Activated T-cell treated with anti-CD3 and anti-CD28 coated beads for 24 hours (primary cell): ENCODE results near the gene EIF4E3.

Experiments used
- DNase-seq: peaks from one replicate; pipeline ENCODE4 v3.0.0-alpha.2; 2020; ENCODE audit warnings: low read depth

Gene EIF4E3

DNA sequence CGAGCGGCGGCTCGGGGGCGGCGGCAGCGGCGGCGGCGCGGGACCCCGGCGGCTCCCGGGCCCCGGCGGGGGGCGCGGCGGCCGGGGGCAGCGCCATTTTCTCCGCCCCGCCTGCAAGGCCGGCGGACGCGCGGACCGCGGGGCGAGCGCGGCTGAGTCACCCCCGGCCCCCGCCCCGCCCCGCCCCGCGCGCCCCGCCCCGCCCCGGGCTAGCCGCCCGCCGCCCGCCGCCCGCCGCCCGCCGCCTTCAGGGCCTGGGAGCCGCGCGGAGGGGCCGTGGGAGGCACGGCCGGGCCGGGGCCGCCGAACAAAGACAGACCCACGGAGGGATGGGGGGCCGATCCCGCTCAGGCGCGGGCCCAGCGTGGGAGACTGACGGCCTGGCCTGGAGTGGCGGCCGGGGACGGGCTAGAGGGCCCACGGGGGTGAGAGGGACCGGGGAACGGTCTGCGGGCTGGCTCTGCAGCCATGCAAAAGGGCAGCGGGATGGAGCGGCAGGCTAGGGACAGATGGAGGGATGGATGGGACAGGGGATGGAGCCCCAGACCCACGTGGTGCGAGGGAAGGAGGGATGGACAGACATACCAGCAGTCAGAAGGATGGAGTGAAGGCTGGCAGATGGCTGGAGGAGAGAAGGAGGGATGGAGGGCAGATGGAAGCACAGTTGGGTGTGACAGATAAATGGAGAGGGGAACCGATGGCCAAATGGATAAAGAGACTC is at the start of gene EIF4E3:
Gene EIF4E3 (minus strand): TSS at position 132 of the 721 bp plus-strand sequence. CDS start 35 bp downstream, at position 97.
- no peak for DNase-seq

DNA sequence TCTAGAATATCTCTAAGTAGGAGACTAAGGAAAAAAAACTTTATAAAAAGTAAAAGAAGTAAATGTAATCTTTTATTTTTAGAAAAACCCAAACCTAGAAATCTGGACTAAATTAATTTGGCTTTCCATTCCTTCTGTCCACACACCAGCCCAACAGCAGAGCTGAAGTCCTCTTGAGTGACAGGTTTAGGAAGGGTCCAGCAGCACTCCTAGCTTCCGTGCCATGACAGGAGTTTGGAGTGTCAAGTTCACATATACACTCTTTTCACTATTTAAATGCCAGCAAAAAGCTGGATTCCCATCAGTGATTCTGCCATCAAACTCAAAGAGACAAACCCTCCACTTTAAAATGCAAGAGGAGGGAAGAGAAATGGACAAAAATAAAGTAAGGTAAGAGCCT is 46.7 kb upstream of the EIF4E3 start:
- no peak for DNase-seq

DNA sequence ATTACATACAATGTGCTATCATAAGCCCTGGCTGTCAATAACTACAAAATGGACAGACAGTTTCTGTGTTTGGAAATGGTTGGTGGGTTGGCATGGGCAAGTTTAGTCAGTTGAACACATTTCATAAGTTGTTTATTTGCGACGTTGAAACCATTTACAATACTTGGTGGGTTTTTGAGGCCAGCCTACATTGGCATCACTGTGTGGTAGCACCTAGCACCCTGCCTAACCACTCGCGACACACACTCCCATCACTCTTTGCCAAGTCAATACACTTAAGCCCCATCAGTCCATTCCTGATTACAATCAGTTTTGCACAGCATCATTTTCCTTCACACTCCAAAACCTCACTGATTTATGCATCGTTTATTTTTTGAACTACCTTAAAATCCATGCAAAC is 45.9 kb upstream of the EIF4E3 start:
- no peak for DNase-seq

DNA sequence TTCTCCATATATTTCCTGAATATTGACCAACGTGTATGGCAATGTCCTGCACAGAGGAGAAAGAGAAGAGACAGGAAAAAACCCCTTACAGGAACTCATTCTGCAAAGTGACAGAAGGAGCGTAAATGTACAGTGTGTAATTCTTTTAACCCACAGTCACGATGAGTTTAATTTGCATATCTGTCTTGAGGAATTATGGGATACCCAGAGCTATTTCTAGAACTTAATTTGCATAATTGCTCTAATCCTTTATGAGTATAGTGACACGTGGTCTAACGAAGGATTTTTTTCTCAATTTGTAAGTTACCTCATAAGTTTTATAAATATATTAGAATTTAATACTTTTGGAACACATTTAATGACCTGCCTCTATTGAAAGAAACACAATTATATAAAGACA is 38.2 kb upstream of the EIF4E3 start:
- DNase-seq: no peak

DNA sequence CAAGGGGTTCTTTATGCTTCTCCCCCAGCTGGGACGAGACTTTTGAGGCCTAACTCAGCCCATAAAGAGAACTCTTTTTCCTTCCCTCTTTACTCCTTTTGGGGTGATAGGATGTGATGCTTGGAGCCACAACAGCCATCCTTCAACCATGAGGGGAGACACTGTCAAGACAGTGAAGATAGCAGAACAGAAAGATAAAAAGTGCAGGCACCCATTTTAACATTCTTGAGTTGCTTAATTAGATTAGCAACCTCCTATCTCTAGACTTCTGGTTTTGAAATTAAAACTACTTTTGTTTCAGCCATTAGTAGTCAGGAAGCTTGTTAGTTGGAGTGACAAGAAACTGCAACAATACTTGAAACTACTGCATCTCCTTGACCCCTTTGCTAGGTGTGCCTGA is 34.9 kb upstream of the EIF4E3 start:
- no peak for DNase-seq

DNA sequence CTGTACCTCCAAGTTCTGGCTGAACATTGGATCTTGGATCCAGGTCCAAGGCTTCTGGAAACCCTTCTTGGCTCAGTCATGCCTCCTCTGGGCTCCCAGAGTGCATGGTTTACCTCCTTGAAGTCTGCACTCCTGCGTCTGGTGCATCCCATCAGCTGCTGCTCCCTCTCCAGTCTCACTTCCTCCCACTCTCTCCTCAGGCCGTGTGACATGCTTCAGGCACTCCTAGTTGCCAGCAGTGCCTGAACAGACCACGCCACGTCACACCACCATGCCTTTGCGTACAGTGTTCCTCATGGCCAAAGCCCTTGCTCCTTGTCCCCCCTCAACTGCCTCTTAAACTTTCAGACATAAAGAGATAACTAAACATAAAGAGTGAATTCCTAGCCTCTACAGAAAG is 34.2 kb upstream of the EIF4E3 start:
- no peak for DNase-seq

DNA sequence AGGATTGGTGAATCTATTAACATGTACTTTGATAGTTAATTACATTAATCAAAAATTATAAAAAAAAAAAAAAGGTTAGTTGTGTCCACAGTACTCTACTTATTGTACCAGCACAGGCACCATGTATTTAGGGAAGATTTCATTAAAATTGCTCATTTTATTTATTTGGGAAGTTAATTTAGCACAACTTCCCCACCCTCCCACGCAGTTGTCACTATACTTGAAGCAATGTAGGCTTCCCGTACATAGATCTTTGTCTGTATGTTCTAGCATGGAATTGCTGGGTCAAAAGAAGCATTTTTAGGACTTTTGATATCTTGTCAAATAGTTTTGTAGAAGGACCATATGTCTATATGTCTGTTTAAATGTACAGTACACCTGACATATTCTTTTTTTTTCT is 32.9 kb upstream of the EIF4E3 start:
- DNase-seq: no peak

DNA sequence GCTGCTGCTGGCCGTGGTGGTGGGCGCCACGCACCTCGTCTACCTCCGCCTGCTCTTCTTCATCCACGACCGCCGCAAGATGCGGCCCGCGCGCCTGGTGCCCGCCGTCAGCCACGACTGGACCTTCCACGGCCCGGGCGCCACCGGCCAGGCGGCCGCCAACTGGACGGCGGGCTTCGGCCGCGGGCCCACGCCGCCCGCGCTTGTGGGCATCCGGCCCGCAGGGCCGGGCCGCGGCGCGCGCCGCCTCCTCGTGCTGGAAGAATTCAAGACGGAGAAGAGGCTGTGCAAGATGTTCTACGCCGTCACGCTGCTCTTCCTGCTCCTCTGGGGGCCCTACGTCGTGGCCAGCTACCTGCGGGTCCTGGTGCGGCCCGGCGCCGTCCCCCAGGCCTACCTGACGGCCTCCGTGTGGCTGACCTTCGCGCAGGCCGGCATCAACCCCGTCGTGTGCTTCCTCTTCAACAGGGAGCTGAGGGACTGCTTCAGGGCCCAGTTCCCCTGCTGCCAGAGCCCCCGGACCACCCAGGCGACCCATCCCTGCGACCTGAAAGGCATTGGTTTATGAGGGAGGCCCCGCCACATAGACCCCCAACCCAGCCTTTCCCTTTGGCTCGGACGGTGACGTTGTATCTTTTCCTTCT is 29.5 kb upstream of the EIF4E3 start:
- no peak for DNase-seq

DNA sequence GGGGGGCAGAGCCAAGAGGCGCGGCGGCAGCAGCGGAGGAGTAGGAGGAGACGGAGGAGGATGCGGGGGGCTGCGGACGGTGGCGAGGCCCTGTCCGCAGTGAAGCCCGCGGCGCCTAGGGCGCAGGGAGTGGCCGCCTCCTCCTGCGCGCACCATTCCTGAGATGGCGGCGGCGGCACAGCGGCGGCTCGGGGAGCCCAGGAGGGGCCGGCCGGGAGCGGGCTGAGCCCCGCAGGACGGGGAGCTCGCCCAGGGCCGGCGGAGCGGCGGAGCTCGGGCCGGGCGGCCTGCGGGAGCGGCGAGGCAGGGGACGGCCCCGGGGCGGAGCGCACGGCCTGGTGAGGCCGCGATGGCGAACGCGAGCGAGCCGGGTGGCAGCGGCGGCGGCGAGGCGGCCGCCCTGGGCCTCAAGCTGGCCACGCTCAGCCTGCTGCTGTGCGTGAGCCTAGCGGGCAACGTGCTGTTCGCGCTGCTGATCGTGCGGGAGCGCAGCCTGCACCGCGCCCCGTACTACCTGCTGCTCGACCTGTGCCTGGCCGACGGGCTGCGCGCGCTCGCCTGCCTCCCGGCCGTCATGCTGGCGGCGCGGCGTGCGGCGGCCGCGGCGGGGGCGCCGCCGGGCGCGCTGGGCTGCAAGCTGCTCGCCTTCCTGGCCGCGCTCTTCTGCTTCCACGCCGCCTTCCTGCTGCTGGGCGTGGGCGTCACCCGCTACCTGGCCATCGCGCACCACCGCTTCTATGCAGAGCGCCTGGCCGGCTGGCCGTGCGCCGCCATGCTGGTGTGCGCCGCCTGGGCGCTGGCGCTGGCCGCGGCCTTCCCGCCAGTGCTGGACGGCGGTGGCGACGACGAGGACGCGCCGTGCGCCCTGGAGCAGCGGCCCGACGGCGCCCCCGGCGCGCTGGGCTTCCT is 28.8 kb upstream of the EIF4E3 start, which contains the start of gene GPR27:
Gene GPR27 (plus strand): TSS at position 155 of the 909 bp plus-strand sequence. CDS start 195 bp downstream, at position 350.
- DNase-seq: no peak

DNA sequence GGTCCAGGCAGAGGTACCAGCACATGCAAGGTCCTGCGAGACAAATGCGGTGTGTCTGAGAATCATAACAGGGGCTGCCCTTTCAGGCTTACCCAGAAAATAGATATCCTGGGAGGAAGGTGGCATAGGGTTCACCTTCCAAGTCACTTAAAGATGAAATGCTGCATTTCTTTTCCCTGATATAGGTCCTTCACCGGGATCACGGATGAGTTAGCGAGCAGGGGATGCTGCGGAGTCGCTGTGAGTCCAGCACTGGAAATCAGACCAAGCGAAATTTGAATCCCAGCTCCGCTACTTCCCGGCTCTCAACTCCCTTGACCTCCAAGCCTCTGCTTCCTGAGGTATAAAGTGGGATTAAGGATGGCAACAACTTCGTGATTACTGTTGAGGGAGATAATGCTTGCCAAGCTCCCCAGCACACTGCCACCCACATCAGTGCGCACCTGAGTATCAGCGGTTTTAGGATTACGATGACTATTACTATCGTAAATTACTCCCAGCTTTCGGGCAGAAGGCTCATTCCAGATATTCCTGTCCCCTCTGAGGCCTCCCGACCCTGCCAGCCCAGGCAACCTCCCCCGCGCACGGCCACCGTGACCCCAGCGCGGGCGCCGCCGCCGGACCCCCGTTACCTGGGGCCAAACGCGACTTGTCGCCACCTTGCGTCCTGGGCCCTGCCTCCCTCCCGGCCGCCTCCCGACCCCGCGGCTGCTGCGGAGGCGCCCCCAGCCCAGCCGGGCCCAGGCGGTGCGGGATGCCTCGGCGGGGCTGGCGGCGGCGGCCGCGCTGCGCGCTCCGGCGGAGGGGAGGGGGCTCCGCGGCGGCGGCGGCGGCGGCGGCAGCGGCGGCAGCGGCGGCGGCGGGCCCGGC is 27.9 kb upstream of the EIF4E3 start:
- DNase-seq: no peak

DNA sequence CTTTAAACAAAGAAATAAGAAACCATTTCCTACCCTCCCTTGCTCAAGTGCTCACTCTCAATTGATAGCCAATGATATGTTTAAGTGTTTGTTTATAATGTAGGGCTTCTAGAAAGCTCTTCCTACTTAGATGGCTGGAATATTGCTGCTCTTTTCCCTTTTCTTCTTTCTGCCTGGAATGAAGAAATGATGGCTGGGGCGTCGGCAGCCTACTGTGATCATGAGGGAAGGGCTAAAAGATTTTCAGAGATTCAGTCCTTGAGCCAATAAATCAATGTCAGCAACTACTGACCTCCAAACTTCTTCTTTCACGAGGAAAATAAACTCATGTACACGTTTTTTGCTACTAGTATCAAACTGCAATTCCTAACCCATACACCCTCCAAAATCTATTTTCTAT is 26.4 kb upstream of the EIF4E3 start:
- no peak for DNase-seq

DNA sequence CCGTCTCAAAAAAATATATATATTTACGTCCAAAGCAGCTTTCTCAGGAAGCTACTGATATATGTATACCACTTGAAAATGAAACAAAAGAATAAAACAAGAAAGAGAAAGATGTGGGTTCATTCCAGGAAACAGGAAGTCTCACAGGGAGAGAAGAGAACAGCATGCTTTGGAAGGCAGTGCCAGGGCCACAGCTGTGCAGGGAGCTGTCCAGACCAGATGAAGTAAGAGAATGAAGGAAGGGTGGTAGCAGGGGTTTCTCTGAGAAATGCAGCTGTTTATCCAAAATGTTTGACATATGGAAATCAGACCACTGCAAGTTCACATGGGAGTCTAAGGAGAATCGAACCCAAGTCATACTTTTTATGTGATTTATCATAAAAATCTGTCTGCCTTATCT is 19.5 kb upstream of the EIF4E3 start:
- DNase-seq: no peak

DNA sequence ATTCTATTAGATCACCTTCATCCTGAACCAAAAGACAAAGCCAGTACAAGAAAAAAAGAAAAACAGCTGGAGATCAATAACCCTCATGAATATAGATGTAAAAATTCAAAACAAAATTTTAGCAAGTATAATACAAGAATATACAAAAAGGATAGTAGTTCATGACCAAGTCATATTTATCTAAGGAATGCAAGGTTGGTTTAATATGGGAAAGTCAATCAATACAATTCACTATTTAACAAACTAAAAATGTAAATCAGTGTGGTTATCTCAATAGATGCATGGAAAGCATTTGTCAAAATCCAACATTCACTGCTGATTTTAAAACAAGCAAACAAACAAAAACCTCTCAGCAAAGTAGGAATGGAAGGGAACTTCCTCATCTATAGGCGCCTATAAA is 17.4 kb upstream of the EIF4E3 start:
- DNase-seq: no peak

DNA sequence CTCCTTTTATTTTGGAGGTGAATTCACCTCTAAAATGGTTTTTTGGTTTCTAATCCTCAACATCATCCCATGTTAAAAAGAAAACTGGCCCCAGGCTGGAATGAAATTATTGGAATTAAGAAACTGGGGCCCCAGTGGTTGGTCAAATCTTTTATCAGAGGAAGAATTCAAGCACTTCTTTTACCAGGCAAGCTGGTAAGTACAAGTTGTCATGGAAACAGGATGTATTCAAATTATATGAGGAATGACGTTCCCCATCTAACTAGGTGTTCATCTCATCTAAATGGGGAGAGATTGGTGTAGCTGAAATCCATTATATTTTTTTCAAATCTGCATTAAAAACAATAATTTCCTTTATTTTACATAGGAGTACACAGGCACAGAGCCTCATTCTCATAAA is 9.7 kb upstream of the EIF4E3 start:
- DNase-seq: no peak

DNA sequence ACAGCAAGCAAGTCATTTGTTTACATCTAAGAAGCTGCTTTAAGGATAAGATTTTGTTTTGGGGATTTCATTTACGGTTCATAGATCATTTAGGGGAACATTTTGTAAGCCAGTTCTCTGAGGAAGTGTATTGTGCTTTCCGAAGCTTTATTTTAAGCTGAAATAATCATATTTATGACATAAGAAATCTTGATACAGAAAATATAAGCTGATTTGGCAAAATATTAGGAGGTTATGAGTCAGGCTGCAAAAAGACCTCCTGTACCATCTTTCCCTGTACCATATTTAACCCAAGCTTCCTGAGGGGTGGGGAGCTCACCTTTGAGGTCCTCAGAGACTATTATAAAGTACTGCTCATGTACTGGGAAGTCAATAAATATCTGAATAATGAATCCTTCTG is 8.1 kb upstream of the EIF4E3 start:
- no peak for DNase-seq

DNA sequence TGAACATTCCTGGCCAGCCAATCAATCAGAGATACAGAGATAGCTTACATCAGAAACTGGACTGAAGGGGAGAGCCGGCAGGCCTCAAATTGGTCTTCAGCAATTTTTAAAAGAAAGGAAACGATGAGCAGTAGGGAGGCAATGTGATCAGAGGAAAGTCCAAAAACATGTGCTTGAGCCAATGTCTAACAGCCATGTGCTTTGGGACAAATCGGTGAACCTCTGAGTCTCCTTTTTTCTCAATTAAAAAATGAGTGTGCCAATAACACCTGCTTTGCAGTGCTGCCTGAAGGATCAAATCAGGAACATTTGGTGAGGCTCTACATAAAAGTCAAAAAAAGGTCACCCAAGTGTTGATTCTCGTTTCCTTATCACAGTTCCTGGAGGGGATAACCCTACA is 7.4 kb upstream of the EIF4E3 start:
- no peak for DNase-seq

DNA sequence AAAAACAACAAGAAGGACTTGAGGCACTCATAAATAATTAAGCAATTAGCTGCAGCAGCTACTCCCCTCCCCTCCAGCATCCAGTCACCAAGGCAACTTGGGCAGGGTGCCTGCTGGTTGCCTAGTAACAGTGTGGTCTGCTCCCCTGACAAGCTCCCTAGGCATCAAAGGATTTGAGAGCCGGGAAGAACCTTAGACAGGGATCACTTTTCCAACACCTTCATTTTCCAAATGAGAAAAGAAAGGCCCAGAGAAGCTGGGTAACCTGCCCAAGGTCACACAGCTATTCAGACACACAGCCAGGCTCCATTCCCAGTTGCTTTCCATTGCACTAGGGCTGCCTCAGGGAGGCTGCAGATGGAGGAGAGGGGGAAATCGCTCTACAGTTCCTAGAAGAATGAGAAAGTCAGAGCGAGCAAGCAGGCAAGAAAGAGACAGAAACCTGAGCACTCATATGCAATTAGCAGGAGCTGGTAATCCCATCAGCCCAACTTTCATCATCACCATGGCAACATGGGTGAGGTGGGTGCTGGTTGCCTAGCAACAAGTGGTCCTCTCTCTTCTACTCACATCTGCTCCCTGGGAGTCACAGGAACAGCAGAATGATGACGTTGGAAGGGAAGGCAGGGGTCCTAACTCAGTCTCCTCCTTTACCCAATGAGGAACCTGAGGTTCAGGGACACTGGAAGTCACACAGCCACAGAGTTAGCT is 3.6 kb upstream of the EIF4E3 start:
- DNase-seq: no peak

DNA sequence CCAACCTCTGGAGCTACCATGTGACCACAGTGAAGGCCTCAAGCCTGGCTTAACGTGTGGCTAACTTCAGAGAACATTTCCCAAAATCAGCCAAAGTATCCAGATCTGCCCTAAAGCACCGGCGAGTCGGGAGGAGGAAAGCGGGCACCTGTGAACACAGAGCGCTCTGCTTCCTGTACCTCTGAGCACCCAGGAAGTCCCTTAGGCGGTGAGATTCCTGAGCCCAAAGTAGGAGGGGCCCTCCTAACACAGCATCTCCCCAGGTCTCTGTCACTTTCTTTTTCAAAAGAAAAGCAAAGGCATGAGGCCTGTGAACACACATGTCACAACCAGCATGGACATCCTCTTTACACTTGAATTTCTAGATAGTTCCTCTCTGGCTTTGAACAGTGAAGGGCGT is 944 bp upstream of the EIF4E3 start:
- DNase-seq: no peak

DNA sequence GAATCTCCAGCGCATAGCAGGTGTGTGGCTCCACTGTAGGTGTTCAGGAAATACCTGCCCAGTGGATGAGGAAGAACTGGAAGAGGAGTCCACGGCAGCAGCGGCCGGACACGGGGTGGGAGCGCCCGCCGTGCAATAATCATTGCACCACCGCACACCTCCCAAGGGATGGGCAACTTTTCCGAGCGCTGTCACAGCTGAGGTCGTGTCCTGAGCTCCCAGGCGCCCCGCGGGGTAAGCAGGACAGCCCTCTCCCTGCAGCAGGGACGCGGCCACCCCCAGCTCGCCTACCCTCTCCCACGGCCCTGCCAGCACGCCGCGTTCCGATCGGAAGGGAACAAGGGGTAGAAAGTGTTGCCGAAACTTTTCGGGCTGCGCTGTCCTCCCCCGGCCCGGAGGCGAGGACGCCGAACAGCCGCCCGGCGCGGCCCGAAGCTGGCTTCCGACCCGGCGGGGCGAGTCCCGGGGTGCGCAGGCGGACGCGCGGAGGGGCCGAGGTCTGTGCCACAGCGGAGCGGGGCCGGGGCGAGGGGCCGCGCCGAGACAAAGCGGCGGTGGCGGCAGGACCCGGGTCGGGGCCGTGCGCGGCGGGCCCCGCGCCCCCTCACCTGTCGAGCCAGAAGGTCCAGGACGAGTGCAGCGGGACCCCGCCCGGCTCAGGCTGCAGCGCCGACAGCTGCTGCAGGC is 475 bp downstream of the EIF4E3 start:
- no peak for DNase-seq

DNA sequence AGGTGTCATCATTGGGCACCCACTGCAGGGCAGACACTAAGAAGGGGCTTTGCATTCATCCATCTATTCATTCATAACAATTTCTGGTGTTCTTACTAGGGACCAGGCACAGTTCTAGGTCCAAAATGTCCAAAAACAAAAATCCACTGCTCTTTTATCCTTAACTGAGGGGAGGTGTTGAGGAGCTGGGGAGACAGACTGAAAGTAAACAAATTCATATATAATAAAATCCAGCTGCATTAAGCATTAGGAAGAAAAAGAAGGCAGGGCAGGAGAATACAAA is 1.1 kb downstream of the EIF4E3 start:
- DNase-seq: no peak
